H1 (cell line): ENCODE results near the gene GPR37. TPM values are rescaled to one million over a fixed set of nuclear protein-coding genes. Genes with fewer than 3 reads are reported as not detected.

Experiments
- CTCF ChIA-PET: fragments of 300-600 bp; sonication (Branson Sonifier 250); formaldehyde crosslinking; loops from one replicate; lab custom pipeline; 2021; ENCODE audit not compliant: partially characterized antibody; lab: Charles Lee
- POLR2A ChIA-PET: fragments of 300-600 bp; sonication (Branson Sonifier 250); formaldehyde crosslinking; loops from one replicate; lab custom pipeline; 2021; ENCODE audit warnings: inconsistent platforms; ENCODE audit not compliant: partially characterized antibody; lab: Charles Lee
- DNase-seq, 2 experiments: peaks; one replicate each; pipeline versions ENCODE4 v3.0.0 to v3.0.0-alpha.2; 2010 to 2022; ENCODE audit warnings: low spot score in 2 of 2, low read depth in 1 of 2, mixed read lengths in 1 of 2
- FAIRE-seq: peaks from 2 replicates; lab custom pipeline; 2011; peaks lifted over from hg19 to GRCh38; lab: Jason Lieb, UNC
- H2AFZ ChIP-seq: 2 replicates; pipeline ENCODE4 v1.8.1; 2012; ENCODE audit warnings: low read length, inconsistent platforms
- H2AK5ac ChIP-seq: 2 replicates; pipeline ENCODE4 v1.6.1; 2013; ENCODE audit warnings: low read depth, low read length
- H2BK120ac ChIP-seq: replicated peaks from 2 replicates; pipeline ENCODE3; 2013; ENCODE audit warnings: low read depth, low read length, inconsistent platforms
- H2BK12ac ChIP-seq: 2 replicates; pipeline ENCODE4 v1.6.1; 2013; ENCODE audit warnings: low read depth, low read length
- H2BK15ac ChIP-seq: 2 replicates; pipeline ENCODE4 v1.6.1; 2013; ENCODE audit warnings: low read length
- H2BK20ac ChIP-seq: 2 replicates; pipeline ENCODE4 v1.6.1; 2013; ENCODE audit warnings: low read length
- H2BK5ac ChIP-seq: 2 replicates; pipeline ENCODE4 v1.6.1; 2013; ENCODE audit warnings: low read depth, low read length
- H3K14ac ChIP-seq: 2 replicates; pipeline ENCODE4 v1.6.1; 2013; ENCODE audit warnings: inconsistent platforms; ENCODE audit not compliant: insufficient read length
- H3K18ac ChIP-seq: 2 replicates; pipeline ENCODE4 v1.6.1; 2013; ENCODE audit warnings: low read length; ENCODE audit errors: extremely low read depth
- H3K23ac ChIP-seq: 2 replicates; pipeline ENCODE4 v1.6.1; 2013; ENCODE audit warnings: inconsistent platforms; ENCODE audit not compliant: insufficient read length
- H3K23me2 ChIP-seq: 2 replicates; pipeline ENCODE4 v1.6.1; 2013; ENCODE audit warnings: low read depth, low read length
- H3K27ac ChIP-seq: 2 replicates; pipeline ENCODE4 v1.6.1; 2011; ENCODE audit warnings: low read depth, low read length, inconsistent platforms
- H3K27me3 ChIP-seq, 4 experiments: replicated peaks in 1 of 4; 1 replicate in 1 of 4; 2 replicates in 3 of 4; pipeline versions ENCODE4 v1.6.1 to v1.8.1; 2011 to 2013; ENCODE audit warnings: low read length in 3 of 4, mild to moderate bottlenecking in 3 of 4, inconsistent platforms in 2 of 4, mixed read lengths in 2 of 4, moderate library complexity in 1 of 4; ENCODE audit not compliant: control insufficient read depth in 3 of 4, insufficient read depth in 3 of 4; ENCODE audit errors: extremely low read depth in 1 of 4
- H3K36me3 ChIP-seq, 4 experiments: 2 replicates each; pipeline versions ENCODE4 v1.6.1 to v1.8.1; 2011 to 2013; ENCODE audit warnings: mild to moderate bottlenecking in 4 of 4, low read length in 3 of 4, moderate library complexity in 2 of 4, control low read depth in 1 of 4, inconsistent platforms in 1 of 4; ENCODE audit not compliant: insufficient read depth in 4 of 4, control insufficient read depth in 2 of 4
- H3K4ac ChIP-seq: replicated peaks from 2 replicates; pipeline ENCODE3; 2013; ENCODE audit warnings: low read length, low read depth, mixed read lengths, inconsistent platforms; ENCODE audit not compliant: insufficient read length
- H3K4me1 ChIP-seq, 4 experiments: replicated peaks in 1 of 4; 1 replicate in 1 of 4; 2 replicates in 3 of 4; pipeline versions ENCODE4 v1.6.1 to v1.8.1; 2011 to 2013; ENCODE audit warnings: low read length in 3 of 4, inconsistent platforms in 2 of 4, mixed read lengths in 1 of 4; ENCODE audit not compliant: insufficient read depth in 4 of 4, control insufficient read depth in 3 of 4
- H3K4me2 ChIP-seq, 2 experiments: 2 replicates each; pipeline versions ENCODE4 v1.6.1 to v1.8.1; 2011 to 2013; ENCODE audit warnings: low read depth in 2 of 2, low read length in 2 of 2, control low read depth in 1 of 2, inconsistent platforms in 1 of 2, mild to moderate bottlenecking in 1 of 2; ENCODE audit not compliant: insufficient read depth in 1 of 2
- H3K4me3 ChIP-seq, 4 experiments: fragments of 200-600, 300-600 bp in 1 of 4; sonication (generic), shearing (Covaris generic), sonication (Bioruptor Twin) in 1 of 4; 2 replicates each; pipeline versions ENCODE4 v1.5.1 to v1.8.1; 2011 to 2016; ENCODE audit warnings: low read length in 4 of 4, low read depth in 3 of 4, control low read depth in 2 of 4, inconsistent platforms in 2 of 4, mild to moderate bottlenecking in 2 of 4, mixed read lengths in 1 of 4, moderate library complexity in 1 of 4; ENCODE audit not compliant: insufficient read depth in 2 of 4; ENCODE audit errors: extremely low read depth in 1 of 4
- H3K56ac ChIP-seq: replicated peaks from 2 replicates; pipeline ENCODE3; 2013; ENCODE audit warnings: low read depth, mild to moderate bottlenecking, mixed read lengths, low read length, inconsistent platforms; ENCODE audit not compliant: insufficient read length
- H3K79me1 ChIP-seq: 2 replicates; pipeline ENCODE4 v1.6.1; 2013; ENCODE audit warnings: low read depth, low read length, control low read depth
- H3K79me2 ChIP-seq, 2 experiments: 2 replicates each; pipeline versions ENCODE4 v1.6.1 to v1.8.1; 2012 to 2013; ENCODE audit warnings: low read length in 2 of 2, mild to moderate bottlenecking in 2 of 2, inconsistent platforms in 1 of 2; ENCODE audit not compliant: insufficient read depth in 2 of 2, control insufficient read depth in 1 of 2
- H3K9ac ChIP-seq, 4 experiments: replicated peaks in 1 of 4; 1 replicate in 1 of 4; 2 replicates in 3 of 4; pipeline versions ENCODE4 v1.6.1 to v1.8.1; 2011 to 2013; ENCODE audit warnings: low read depth in 3 of 4, low read length in 3 of 4, control low read depth in 2 of 4, mild to moderate bottlenecking in 2 of 4, moderate library complexity in 2 of 4, inconsistent platforms in 1 of 4; ENCODE audit errors: extremely low read depth in 1 of 4
- H3K9me3 ChIP-seq, 2 experiments: 2 replicates each; pipeline versions ENCODE4 v1.6.1 to v1.8.1; 2012 to 2013; ENCODE audit warnings: mild to moderate bottlenecking in 2 of 2, moderate library complexity in 2 of 2, control low read depth in 1 of 2, inconsistent platforms in 1 of 2, low read depth in 1 of 2, low read length in 1 of 2, mixed read lengths in 1 of 2; ENCODE audit not compliant: insufficient read depth in 2 of 2
- H4K20me1 ChIP-seq, 2 experiments: replicated peaks in 1 of 2; 2 replicates each; pipeline versions ENCODE3 to v1.8.1; 2011 to 2013; ENCODE audit warnings: inconsistent platforms in 2 of 2, low read length in 2 of 2, mild to moderate bottlenecking in 1 of 2; ENCODE audit not compliant: insufficient read depth in 2 of 2, control insufficient read depth in 1 of 2
- H4K5ac ChIP-seq: 2 replicates; pipeline ENCODE4 v1.6.1; 2013; ENCODE audit warnings: low read length, low read depth, mixed read lengths, inconsistent platforms; ENCODE audit not compliant: insufficient read length
- H4K8ac ChIP-seq: 2 replicates; pipeline ENCODE4 v1.8.0; 2013; ENCODE audit warnings: mild to moderate bottlenecking, moderate library complexity, low read length, inconsistent platforms; ENCODE audit not compliant: insufficient read depth; ENCODE audit errors: extremely low read depth
- H4K91ac ChIP-seq: replicated peaks from 2 replicates; pipeline ENCODE3; 2013; ENCODE audit warnings: low read length, mixed read lengths, inconsistent platforms; ENCODE audit not compliant: insufficient read length
- CHD2 ChIP-seq: IDR thresholded peaks from 2 replicates; pipeline ENCODE4 v1.6.1; 2012; ENCODE audit warnings: low read length, improper control_type of control experiment
- EGR1 ChIP-seq: IDR thresholded peaks from 2 replicates; pipeline ENCODE4 v1.6.1; 2011; ENCODE audit warnings: low read depth, low read length, borderline replicate concordance
- NANOG ChIP-seq: IDR thresholded peaks from 2 replicates; pipeline ENCODE4 v1.6.1; 2011; ENCODE audit warnings: low read length, low read depth, mild to moderate bottlenecking, inconsistent platforms; ENCODE audit not compliant: insufficient read depth, poor library complexity, severe bottlenecking
- PHF8 ChIP-seq: fragments of 200-600 bp; sonication (generic); conservative IDR thresholded peaks from 2 replicates; pipeline ENCODE4 v1.7.1; 2012; ENCODE audit warnings: low read depth, mild to moderate bottlenecking, inconsistent platforms, low read length, moderate library complexity
- RAD21 ChIP-seq, 2 experiments: IDR thresholded peaks in 1 of 2; conservative IDR thresholded peaks in 1 of 2; 2 replicates each; pipeline ENCODE4 v1.6.1; 2011; ENCODE audit warnings: low read depth in 2 of 2, low read length in 2 of 2, improper control_type of control experiment in 1 of 2, inconsistent platforms in 1 of 2, mild to moderate bottlenecking in 1 of 2, moderate library complexity in 1 of 2
- WGBS, 2 experiments: shearing (Covaris generic) in 1 of 2; methylation state at CpG; one replicate each; pipeline versions ENCODE4 v1.1.6 to v1.1.7; 2013 to 2015; ENCODE audit warnings: low lambda C conversion rate in 2 of 2, mixed read lengths in 2 of 2, inconsistent platforms in 1 of 2, low coverage in 1 of 2, missing lambda C conversion rate in 1 of 2; ENCODE audit not compliant: insufficient replicate concordance in 2 of 2, insufficient coverage in 1 of 2, insufficient read length in 1 of 2; ENCODE audit errors: extremely low coverage in 1 of 2, missing lambda C conversion rate in 1 of 2; 5-methylcytosine and 5-hydroxymethylcytosine counted together
- polyA plus RNA-seq, 7 experiments: library from polyadenylated mRNA; depleted of rRNA in 3 of 7; stranded (reverse) in 5 of 7; unstranded in 2 of 7; fragments of >200 nt in 5 of 7; fragments of 200-250 nt in 2 of 7; gene quantifications; 1 replicate in 5 of 7; 2 replicates in 1 of 7; 4 replicates in 1 of 7; pipeline versions ENCODE4 v1.2.1 to v1.2.3, GENCODE V29; 2011 to 2013; ENCODE audit warnings: missing spikeins in 2 of 7, mixed read lengths in 2 of 7
- total RNA-seq: library from RNA; stranded (reverse); fragmentation: NEBNext Ultra II Directional; extraction: Animal tissue kit (Norgen Biotek cat#: 25700); gene quantifications from 2 replicates; pipeline ENCODE4 v1.2.1, GENCODE V29; 2021

The GPR37 gene
- total and polyA plus RNA-seq, 2 of the 8 experiments (the other 6 are each of a cell fraction or from before 2014, with no cell fraction given), result 1.5 to 17.4 TPM

DNA sequence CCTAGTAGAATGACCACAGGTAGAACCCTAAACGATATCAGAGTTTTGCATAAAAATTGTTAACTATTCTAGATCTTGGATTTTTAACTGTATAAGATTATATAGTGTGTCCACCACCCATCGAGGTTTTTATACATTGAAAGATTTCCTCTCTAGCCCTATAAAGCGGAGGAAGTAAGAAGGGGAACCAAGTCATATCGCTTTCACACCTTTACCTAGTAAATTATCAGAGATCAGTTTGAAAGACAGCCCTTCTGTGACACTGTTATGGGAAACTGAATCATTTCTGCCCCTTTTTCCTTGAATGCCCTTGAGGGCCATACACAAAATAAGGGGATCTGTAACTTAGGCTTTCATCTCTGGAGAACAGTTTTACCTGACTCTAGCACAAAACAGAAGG is 8.3 kb upstream of the GPR37 start:
- H4K8ac ChIP-seq, result no peak overlapping the region
- H3K4me3 ChIP-seq, result no peak overlapping the region
- no peaks in the 10 kb centered on the region for H3K79me2 ChIP-seq
- no peak overlapping the region for H3K27ac ChIP-seq
- TF ChIP-seq CHD2, result no peak
- no peak for TF ChIP-seq PHF8
- TF ChIP-seq NANOG, result no peak
- TF ChIP-seq RAD21 (IDR thresholded peaks at IDR 0.05 in 1 of 2, conservative IDR thresholded peaks at IDR 0.05 in 1 of 2; ENCODE audit: low read depth in 2 of 2, low read length in 2 of 2), result no peak
- TF ChIP-seq EGR1, result no peak
- H3K4me2 ChIP-seq, result no peak overlapping the region
- H3K14ac ChIP-seq, result no peak overlapping the region
- FAIRE-seq (no peak), DNase-seq (no peak)
- no peaks in the 10 kb centered on the region for H3K27me3 ChIP-seq
- H2BK120ac ChIP-seq, result no peak overlapping the region
- no peak overlapping the region for H2BK15ac ChIP-seq
- H3K4me1 ChIP-seq, result no peaks in the 10 kb centered on the region; a peak in 1 of 7 replicates
- WGBS, 2 experiments, result 95% methylated on average over 4 of the region's 4 CpGs; no CpG with 5 or more reads in 1 of the 2 experiments
- no peak overlapping the region for H3K23ac ChIP-seq
- no peaks in the 10 kb centered on the region for H4K20me1 ChIP-seq
- no peaks in the 10 kb centered on the region for H3K9me3 ChIP-seq
- no peak overlapping the region for H3K9ac ChIP-seq
- no peak overlapping the region for H4K5ac ChIP-seq
- no peak overlapping the region for H2BK12ac ChIP-seq
- no peak overlapping the region for H2BK5ac ChIP-seq
- no peaks in the 10 kb centered on the region for H3K79me1 ChIP-seq
- H3K4ac ChIP-seq, result no peak overlapping the region
- H3K23me2 ChIP-seq, result no peaks in the 10 kb centered on the region
- no peak overlapping the region for H2AK5ac ChIP-seq
- POLR2A ChIA-PET, result interaction anchor here (0.8 to 1.1 kb wide), 2 partner anchors 8 to 511 kb away, joined by 3 read pairs; no protein-coding TSS in a partner anchor
- H3K56ac ChIP-seq, result no peak overlapping the region
- CTCF ChIA-PET, result interaction anchor here (0.7 kb wide), 1 partner anchor 50 kb away, joined by 3 read pairs; no protein-coding TSS in a partner anchor
- no peaks in the 10 kb centered on the region for H3K36me3 ChIP-seq
- no peak overlapping the region for H4K91ac ChIP-seq
- H3K18ac ChIP-seq, result no peak overlapping the region
- H2BK20ac ChIP-seq, result no peak overlapping the region
- no peak overlapping the region for H2AFZ ChIP-seq
